SK-N-SH treated with all-trans-retinoic acid at 6 μM for 48 hours (cell line): ENCODE measurements around the gene ADORA2A.

Experiments
- ARNTL ChIP-seq: fragments of 450-650 bp; formaldehyde crosslinking; IDR thresholded peaks from 2 replicates; pipeline ENCODE4 v1.5.0; 2020; ENCODE audit warnings: low read depth, mild to moderate bottlenecking, moderate library complexity, borderline replicate concordance
- PATZ1 ChIP-seq: fragments of 250-450 bp; sonication (Bioruptor Pico); IDR thresholded peaks from 2 replicates; pipeline ENCODE4 v1.8.0; 2020; ENCODE audit warnings: mild to moderate bottlenecking, moderate library complexity, borderline replicate concordance
- RARB ChIP-seq: fragments of 250-450 bp; sonication (Bioruptor Pico); IDR thresholded peaks from 2 replicates; pipeline ENCODE4 v1.8.0; 2021; ENCODE audit warnings: mild to moderate bottlenecking, moderate library complexity
- SNAI2 ChIP-seq: fragments of 250-450 bp; sonication (Bioruptor Pico); IDR thresholded peaks from 2 replicates; pipeline ENCODE4 v1.5.0; 2020; ENCODE audit warnings: mild to moderate bottlenecking, moderate library complexity
- ZNF565 ChIP-seq: fragments of 450-650 bp; formaldehyde crosslinking; conservative IDR thresholded peaks from 2 replicates; pipeline ENCODE4 v1.5.0; 2020; ENCODE audit warnings: low read depth, mild to moderate bottlenecking, moderate library complexity
- ZNF70 ChIP-seq: fragments of 450-650 bp; formaldehyde crosslinking; IDR thresholded peaks from 2 replicates; pipeline ENCODE4 v1.5.0; 2020; ENCODE audit warnings: mild to moderate bottlenecking, moderate library complexity
- TF ChIP-seq, protein P1 (sequence below): fragments of 250-450 bp; sonication (Bioruptor Pico); IDR thresholded peaks from 2 replicates; pipeline ENCODE4 v1.8.0; 2021; ENCODE audit warnings: low read depth, mild to moderate bottlenecking, moderate library complexity, borderline replicate concordance

DNA sequence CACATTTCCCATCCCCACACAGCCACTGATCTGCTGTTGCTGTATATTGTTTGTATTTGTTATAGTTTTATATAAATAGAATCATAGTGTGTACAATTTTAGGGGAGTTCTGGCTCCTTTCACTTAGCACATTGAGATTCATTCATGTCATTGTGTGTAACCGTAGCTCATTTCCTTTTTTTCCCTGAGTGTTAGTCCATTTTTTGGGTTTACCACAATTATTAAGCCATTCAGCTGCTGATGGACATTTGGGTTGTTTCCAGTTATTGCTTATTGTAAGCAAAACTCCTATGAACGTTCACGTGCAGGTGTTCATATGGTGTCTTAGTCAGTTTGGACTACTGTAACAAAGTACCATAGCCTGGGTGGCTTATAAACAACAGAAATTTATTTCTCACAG is 33.6 kb upstream of the ADORA2A start:
- TF ChIP-seq PATZ1 (CRISPR knock-in tag) (no peak), SNAI2 (CRISPR knock-in tag) (no peak), RARB (no peak), ARNTL (no peak), ZNF565 (CRISPR knock-in tag) (no peak), ZNF70 (CRISPR knock-in tag) (no peak)
- TF ChIP-seq, protein P1, sequence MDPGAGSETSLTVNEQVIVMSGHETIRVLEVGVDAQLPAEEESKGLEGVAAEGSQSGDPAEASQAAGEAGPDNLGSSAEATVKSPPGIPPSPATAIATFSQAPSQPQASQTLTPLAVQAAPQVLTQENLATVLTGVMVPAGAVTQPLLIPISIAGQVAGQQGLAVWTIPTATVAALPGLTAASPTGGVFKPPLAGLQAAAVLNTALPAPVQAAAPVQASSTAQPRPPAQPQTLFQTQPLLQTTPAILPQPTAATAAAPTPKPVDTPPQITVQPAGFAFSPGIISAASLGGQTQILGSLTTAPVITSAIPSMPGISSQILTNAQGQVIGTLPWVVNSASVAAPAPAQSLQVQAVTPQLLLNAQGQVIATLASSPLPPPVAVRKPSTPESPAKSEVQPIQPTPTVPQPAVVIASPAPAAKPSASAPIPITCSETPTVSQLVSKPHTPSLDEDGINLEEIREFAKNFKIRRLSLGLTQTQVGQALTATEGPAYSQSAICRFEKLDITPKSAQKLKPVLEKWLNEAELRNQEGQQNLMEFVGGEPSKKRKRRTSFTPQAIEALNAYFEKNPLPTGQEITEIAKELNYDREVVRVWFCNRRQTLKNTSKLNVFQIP (CRISPR knock-in tag): no peak
